K562 (cell line): Measurements from ENCODE around the gene RBMXL3. TPM values are rescaled to one million over a fixed set of nuclear protein-coding genes. Genes with fewer than 3 reads are reported as not detected.

ENCODE experiments used
- ATAC-seq: fragments of 200-7000 bp; cut with Tn5 transposase; 3 replicates; pipeline ENCODE4 v1.9.1; 2020; ENCODE audit warnings: moderate library complexity
- Bru-seq: library from RNA; stranded (reverse); fragments of 400-500 nt; gene quantifications from one replicate; lab custom pipeline; 2021; lab: Mats Ljungman, UMichigan
- BruChase-seq, 2 experiments: library from RNA; stranded (reverse); fragments of 400-500 nt; gene quantifications; one replicate each; lab custom pipeline; 2021; lab: Mats Ljungman, UMichigan
- BruUV-seq: library from RNA; stranded (reverse); fragments of 400-500 nt; replicated peaks from 2 replicates; lab custom pipeline; 2021; lab: Mats Ljungman, UMichigan
- CTCF ChIA-PET: fragments of 300-600 bp; formaldehyde crosslinking; extraction: SDS; loops from one replicate; lab custom pipeline; 2021; ENCODE audit warnings: low intra/inter-chr PET ratio; lab: Yijun Ruan, JAX
- POLR2A ChIA-PET: fragments of 300-600, 350-650 bp; sonication (Branson Sonifier 250); formaldehyde crosslinking; extraction: SDS; loops from one replicate; lab custom pipeline; 2021; ENCODE audit warnings: antibody characterized with exemption, inconsistent platforms; lab: Yijun Ruan, JAX
- DNase-seq, 4 experiments: peaks; one replicate each; pipeline versions ENCODE4 v3.0.0 to v3.0.0-alpha.2; 2011 to 2018; ENCODE audit warnings: low spot score in 3 of 4, mixed read lengths in 3 of 4; ENCODE audit errors: extremely low read depth in 1 of 4
- FAIRE-seq: peaks from 2 replicates; lab custom pipeline; 2011; peaks lifted over from hg19 to GRCh38; lab: Jason Lieb, UNC
- H2AFZ ChIP-seq: 2 replicates; pipeline ENCODE4 v1.6.0; 2011; ENCODE audit warnings: low read depth, low read length, control low read depth, inconsistent platforms
- H3K27ac ChIP-seq: fragments of 200-600 bp; 3 replicates; pipeline ENCODE4 v1.8.0; 2011; ENCODE audit warnings: low read depth, mild to moderate bottlenecking, control low read depth, inconsistent platforms, low read length, moderate library complexity, mixed read lengths; ENCODE audit errors: extremely low read depth
- H3K27me3 ChIP-seq, 2 experiments: fragments of 300-600 bp in 1 of 2; 2 replicates in 1 of 2; 3 replicates in 1 of 2; pipeline versions ENCODE4 v1.6.0 to v1.8.0; 2011; ENCODE audit warnings: inconsistent platforms in 2 of 2, low read length in 2 of 2, mild to moderate bottlenecking in 1 of 2, mixed read lengths in 1 of 2, moderate library complexity in 1 of 2; ENCODE audit not compliant: control insufficient read depth in 2 of 2, insufficient read depth in 2 of 2
- H3K36me3 ChIP-seq: fragments of 300-600 bp; 3 replicates; pipeline ENCODE4 v1.8.0; 2011; ENCODE audit warnings: mild to moderate bottlenecking, low read length, inconsistent platforms; ENCODE audit not compliant: control insufficient read depth, insufficient read depth
- H3K4me1 ChIP-seq, 2 experiments: fragments of 200-600 bp in 1 of 2; replicated peaks in 1 of 2; 2 replicates in 1 of 2; 3 replicates in 1 of 2; pipeline versions ENCODE4 v1.5.1 to v1.8.0; 2011; ENCODE audit warnings: inconsistent platforms in 2 of 2, low read length in 2 of 2, mild to moderate bottlenecking in 1 of 2, mixed read lengths in 1 of 2, moderate library complexity in 1 of 2; ENCODE audit not compliant: control insufficient read depth in 2 of 2, insufficient read depth in 2 of 2
- H3K4me2 ChIP-seq: 2 replicates; pipeline ENCODE4 v1.6.1; 2011; ENCODE audit warnings: low read length, control low read depth, inconsistent platforms, mixed read lengths; ENCODE audit not compliant: insufficient read depth
- H3K4me3 ChIP-seq: fragments of 200-600 bp; sonication (generic), shearing (Covaris generic); 2 replicates; pipeline ENCODE4 v1.5.1; 2016; ENCODE audit warnings: control low read depth, inconsistent platforms
- H3K79me2 ChIP-seq: fragments of 200-600 bp; 3 replicates; pipeline ENCODE4 v1.8.0; 2011; ENCODE audit warnings: low read length, inconsistent platforms; ENCODE audit not compliant: control insufficient read depth, insufficient read depth
- H3K9ac ChIP-seq, 2 experiments: 2 replicates each; pipeline versions ENCODE4 v1.6.0 to v1.6.1; 2011; ENCODE audit warnings: low read depth in 2 of 2, low read length in 2 of 2, control low read depth in 1 of 2, inconsistent platforms in 1 of 2, mild to moderate bottlenecking in 1 of 2, mixed read lengths in 1 of 2; ENCODE audit not compliant: insufficient read depth in 1 of 2
- H3K9me1 ChIP-seq: one replicate; pipeline ENCODE4 v1.6.0; 2011; ENCODE audit warnings: inconsistent platforms, mild to moderate bottlenecking, low read length, moderate library complexity; ENCODE audit not compliant: control insufficient read depth, insufficient read depth
- H3K9me3 ChIP-seq: replicated peaks from 2 replicates; pipeline ENCODE4 v1.5.1; 2011; ENCODE audit warnings: low read depth, low read length, inconsistent platforms; ENCODE audit not compliant: control insufficient read depth, insufficient read depth
- H4K20me1 ChIP-seq: replicated peaks from 2 replicates; pipeline ENCODE4 v1.6.1; 2011; ENCODE audit warnings: low read length, inconsistent platforms, mixed read lengths; ENCODE audit not compliant: control insufficient read depth, insufficient read depth
- CBX3 ChIP-seq, 2 experiments: IDR thresholded peaks; 1 replicate in 1 of 2; 2 replicates in 1 of 2; pipeline ENCODE4 v1.6.1; 2012; ENCODE audit warnings: inconsistent platforms in 2 of 2, low read length in 2 of 2, borderline replicate concordance in 1 of 2, control low read depth in 1 of 2
- CBX5 ChIP-seq: IDR thresholded peaks from 2 replicates; pipeline ENCODE4 v1.6.1; 2014; ENCODE audit warnings: low read depth, borderline replicate concordance
- CBX8 ChIP-seq: fragments of 200-600 bp; sonication (generic); IDR thresholded peaks from 2 replicates; pipeline ENCODE4 v1.6.1; 2012; ENCODE audit warnings: borderline replicate concordance, mixed run types, low read depth, mild to moderate bottlenecking, moderate library complexity, mixed read lengths, low read length, control low read depth, inconsistent platforms; ENCODE audit not compliant: poor library complexity, severe bottlenecking; ENCODE audit errors: extremely low read depth
- ELF2 ChIP-seq: fragments of 250-450 bp; sonication (Bioruptor Pico); IDR thresholded peaks from 2 replicates; pipeline ENCODE4 v1.5.0; 2021; ENCODE audit warnings: mild to moderate bottlenecking
- HDAC2 ChIP-seq: fragments of 450-650 bp; IDR thresholded peaks from 2 replicates; pipeline ENCODE4 v1.6.1; 2016; ENCODE audit warnings: mild to moderate bottlenecking
- L3MBTL2 ChIP-seq: fragments of 450-650 bp; IDR thresholded peaks from 2 replicates; pipeline ENCODE4 v1.6.1; 2016; ENCODE audit warnings: mild to moderate bottlenecking, moderate library complexity
- MAFG ChIP-seq: fragments of 450-650 bp; conservative IDR thresholded peaks from 2 replicates; pipeline ENCODE4 v1.6.1; 2016; ENCODE audit warnings: missing genetic modification characterization, missing compliant biosample characterization
- PRMT5 ChIP-seq: sonication (generic); formaldehyde crosslinking; IDR thresholded peaks from 2 replicates; pipeline ENCODE4 v1.5.0; 2020; ENCODE audit warnings: missing genetic modification reagents
- TRIM28 ChIP-seq: fragments of 450-650 bp; IDR thresholded peaks from 2 replicates; pipeline ENCODE4 v1.6.1; 2017
- XRCC4 ChIP-seq: IDR thresholded peaks from one replicate; pipeline ENCODE4 v1.6.1; 2011; ENCODE audit not compliant: insufficient read depth, insufficient read length; ENCODE audit errors: extremely low read depth
- ZNF316 ChIP-seq: fragments of 450-650 bp; IDR thresholded peaks from 2 replicates; pipeline ENCODE4 v1.6.1; 2016
- WGBS: fragments of 100-300 bp; shearing (Covaris generic); methylation state at CpG from one replicate; pipeline ENCODE4 v1.1.6; 2016; ENCODE audit warnings: low coverage, mixed read lengths; ENCODE audit not compliant: insufficient coverage; ENCODE audit errors: missing lambda C conversion rate; 5-methylcytosine and 5-hydroxymethylcytosine counted together
- in situ Hi-C: fragments of 300-500 bp; cut with MboI; formaldehyde crosslinking; loops from 4 replicates; pipeline ENCODE4 v1.15.0; 2018; ENCODE audit warnings: inconsistent platforms, mixed read lengths
- intact Hi-C: fragments of 100-400 bp; cut with micrococcal nuclease; formaldehyde crosslinking; loops from 2 replicates; pipeline ENCODE4 v1.14.2; 2022
- long read RNA-seq, 3 experiments: library from polyadenylated mRNA in 2 of 3; library from RNA in 1 of 3; unstranded in 2 of 3; stranded (forward) in 1 of 3; transcript quantifications; one replicate each; pipeline ENCODE4 v2.0.0, GENCODE V29; 2019 to 2022
- polyA minus RNA-seq, 3 experiments: library from RNA; depleted of rRNA, polyadenylated mRNA; stranded (reverse); fragments of >200 nt; gene quantifications; 2 replicates each; pipeline ENCODE4 v1.2.3, GENCODE V29; 2011
- polyA plus RNA-seq, 8 experiments: library from polyadenylated mRNA; depleted of rRNA in 4 of 8; stranded (reverse) in 5 of 8; unstranded in 3 of 8; fragments of >200 nt; fragmentation: Nextera tagmentation in 2 of 8; fragmentation: Illumina TruSeq in 1 of 8; extraction: Ambion mirVana in 2 of 8; extraction: Trizol in 1 of 8; gene quantifications; 2 replicates each; pipeline versions ENCODE4 v1.2.1 to v1.2.3, GENCODE V29; 2011 to 2014; ENCODE audit warnings: inconsistent platforms in 1 of 8, missing spikeins in 1 of 8
- total RNA-seq, 7 experiments: library from RNA; depleted of rRNA in 6 of 7; stranded (reverse); fragments of >200 nt in 6 of 7; fragmentation: Illumina TruSeq in 2 of 7; extraction: Trizol in 2 of 7; gene quantifications; 2 replicates each; pipeline versions ENCODE4 v1.2.1 to v1.2.3, GENCODE V29; 2011 to 2021; ENCODE audit warnings: low replicate concordance in 1 of 7
- TF ChIP-seq, protein P1 (sequence below), 2 experiments: fragments of 150-350 bp in 1 of 2; IDR thresholded peaks; 2 replicates each; pipeline ENCODE4 v1.6.1; 2012 to 2016; ENCODE audit warnings: low read depth in 2 of 2, low read length in 2 of 2, mild to moderate bottlenecking in 1 of 2, moderate library complexity in 1 of 2

RBMXL3 gene
- total RNA-seq (2011; cell fraction: chromatin; rRNA removed; ENCODE audit: low replicate concordance), result 0.07 TPM in 1 of 2 replicates, not detected in the other
- 0.17 TPM in 1 of 2 replicates, not detected in the other for total RNA-seq (2011; cell fraction: nucleolus; rRNA removed)
- 0.07 TPM in 1 of 2 replicates, not detected in the other for total RNA-seq (2011; cell fraction: nucleoplasm; rRNA removed)
- total RNA-seq (2014; rRNA removed), result not detected in 2 replicates
- total RNA-seq (2014; rRNA removed; fragmentation: Illumina TruSeq; extraction: Trizol), result not detected in 2 replicates
- 0.04 TPM in 1 of 2 replicates, not detected in the other for total RNA-seq (2015; rRNA removed; fragmentation: Illumina TruSeq; extraction: Trizol)
- total RNA-seq (2021), result 0.29 and 0.31 TPM in 2 replicates
- not detected in 2 replicates for polyA plus RNA-seq (2011; rRNA removed)
- 0.01 TPM in 1 of 2 replicates, not detected in the other for polyA plus RNA-seq (2011; cell fraction: cytosol; rRNA removed)
- polyA plus RNA-seq (2011; cell fraction: nucleus; rRNA removed), result not detected in 2 replicates
- 0.14 and 0.93 TPM in 2 replicates for polyA plus RNA-seq (2012)
- polyA plus RNA-seq (2014; fragmentation: Illumina TruSeq; extraction: Trizol), result 0.03 and 0.22 TPM in 2 replicates
- not detected for polyA plus RNA-seq (2014; fragmentation: Nextera tagmentation; extraction: Ambion mirVana)
- polyA plus RNA-seq (2014; rRNA removed), result not detected in 2 replicates
- polyA minus RNA-seq (2011; rRNA and poly(A)+ RNA removed), result not detected in 2 replicates
- polyA minus RNA-seq (2011; cell fraction: cytosol; rRNA and poly(A)+ RNA removed), result not detected in 2 replicates
- not detected in 2 replicates for polyA minus RNA-seq (2011; cell fraction: nucleus; rRNA and poly(A)+ RNA removed)
- Bru-seq, nascent RNA, result not detected
- BruChase-seq, experiment 1, labeled RNA remaining after a 2-hour chase, result not detected
- BruChase-seq, experiment 2, labeled RNA remaining after a 6-hour chase, result percentile 31 among the genes with signal in this experiment
- long read RNA-seq, experiment 1, partial matches to known transcripts, result 0 of 2 reads
- long read RNA-seq, experiment 1, other reads (novel, unspliced or antisense), result 0 of 2 reads
- long read RNA-seq, experiment 2, result 0 reads
- long read RNA-seq, experiment 3, result 0 reads

GRCh38 chrX:115189110-115189509 lies at the start of gene RBMXL3:
RBMXL3 (plus strand) TSS chrX:115189410; CDS start chrX:115189442, 32 bp downstream.
- CTCF ChIA-PET, result no interaction called here
- no peak for FAIRE-seq
- no peaks in the 10 kb centered on the region for H3K9me1 ChIP-seq
- in situ Hi-C loops (no loop called here), intact Hi-C loops (no loop called here)
- BruUV-seq, result no TSS peak
- no peaks in the 10 kb centered on the region for H3K79me2 ChIP-seq
- POLR2A ChIA-PET, result no interaction called here
- H2AFZ ChIP-seq, result no peak within 1 kb of the TSS
- H4K20me1 ChIP-seq, result no peaks in the 10 kb centered on the region
- H3K27ac ChIP-seq, result no peak within 1 kb of the TSS
- WGBS, result 24% methylated on average over 13 of the region's 16 CpGs
- ATAC-seq, result no peak
- no peaks in the 10 kb centered on the region for H3K27me3 ChIP-seq
- no peaks in the 10 kb centered on the region for H3K36me3 ChIP-seq
- H3K9ac ChIP-seq, result no peak within 1 kb of the TSS
- peak in 1 of 4 experiments; percentile 4 for DNase-seq
- no peak within 1 kb of the TSS for H3K4me2 ChIP-seq
- no peaks in the 10 kb centered on the region for H3K4me1 ChIP-seq
- H3K4me3 ChIP-seq, result no peak within 1 kb of the TSS
- no peaks in the 10 kb centered on the region for H3K9me3 ChIP-seq
- TF ChIP-seq CBX3 (IDR thresholded peaks at IDR 0.05; ENCODE audit: borderline replicate concordance in 1 of 2, low read length in 2 of 2) (no peak), MAFG (0 out of 2 replicates have a peak, but pooled peaks have one; percentile 12), TRIM28 (no peak), L3MBTL2 (peak; percentile 22; the same call in 1 of the 2 replicates), CBX8 (no peak), CBX5 (no peak), ELF2 (no peak), XRCC4 (no peak), ZNF316 (peak; percentile 20; the same call in 1 of the 2 replicates), HDAC2 (no peak), PRMT5 (CRISPR knock-in tag) (no peak)
- TF ChIP-seq, protein P1, sequence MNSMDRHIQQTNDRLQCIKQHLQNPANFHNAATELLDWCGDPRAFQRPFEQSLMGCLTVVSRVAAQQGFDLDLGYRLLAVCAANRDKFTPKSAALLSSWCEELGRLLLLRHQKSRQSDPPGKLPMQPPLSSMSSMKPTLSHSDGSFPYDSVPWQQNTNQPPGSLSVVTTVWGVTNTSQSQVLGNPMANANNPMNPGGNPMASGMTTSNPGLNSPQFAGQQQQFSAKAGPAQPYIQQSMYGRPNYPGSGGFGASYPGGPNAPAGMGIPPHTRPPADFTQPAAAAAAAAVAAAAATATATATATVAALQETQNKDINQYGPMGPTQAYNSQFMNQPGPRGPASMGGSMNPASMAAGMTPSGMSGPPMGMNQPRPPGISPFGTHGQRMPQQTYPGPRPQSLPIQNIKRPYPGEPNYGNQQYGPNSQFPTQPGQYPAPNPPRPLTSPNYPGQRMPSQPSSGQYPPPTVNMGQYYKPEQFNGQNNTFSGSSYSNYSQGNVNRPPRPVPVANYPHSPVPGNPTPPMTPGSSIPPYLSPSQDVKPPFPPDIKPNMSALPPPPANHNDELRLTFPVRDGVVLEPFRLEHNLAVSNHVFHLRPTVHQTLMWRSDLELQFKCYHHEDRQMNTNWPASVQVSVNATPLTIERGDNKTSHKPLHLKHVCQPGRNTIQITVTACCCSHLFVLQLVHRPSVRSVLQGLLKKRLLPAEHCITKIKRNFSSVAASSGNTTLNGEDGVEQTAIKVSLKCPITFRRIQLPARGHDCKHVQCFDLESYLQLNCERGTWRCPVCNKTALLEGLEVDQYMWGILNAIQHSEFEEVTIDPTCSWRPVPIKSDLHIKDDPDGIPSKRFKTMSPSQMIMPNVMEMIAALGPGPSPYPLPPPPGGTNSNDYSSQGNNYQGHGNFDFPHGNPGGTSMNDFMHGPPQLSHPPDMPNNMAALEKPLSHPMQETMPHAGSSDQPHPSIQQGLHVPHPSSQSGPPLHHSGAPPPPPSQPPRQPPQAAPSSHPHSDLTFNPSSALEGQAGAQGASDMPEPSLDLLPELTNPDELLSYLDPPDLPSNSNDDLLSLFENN (IDR thresholded peaks at IDR 0.05; ENCODE audit: low read depth in 2 of 2, low read length in 2 of 2), result no peak
